SK-N-SH (cell line): ENCODE measurements around the gene RAB6A. TPM values are rescaled to one million over a fixed set of nuclear protein-coding genes. Genes with fewer than 3 reads are reported as not detected.
A peak's percentile ranks its signal among the peaks of the same experiment; 100 is the strongest.
"Not testable (repeated sequence)": the region's sequence is repeated elsewhere in the genome, so short reads cannot be mapped to it uniquely, and the experiment has no call there.

Experiments used
- CTCF ChIA-PET: fragments of 300-600, 350-600 bp; formaldehyde crosslinking; extraction: SDS; loops from one replicate; lab custom pipeline; 2021; lab: Yijun Ruan, JAX
- POLR2A ChIA-PET: fragments of 350-600 bp; sonication (Branson Sonifier 250); formaldehyde crosslinking; extraction: SDS; loops from one replicate; lab custom pipeline; 2020; ENCODE audit warnings: antibody characterized with exemption, inconsistent platforms; lab: Yijun Ruan, JAX
- DNase-seq: peaks from one replicate; pipeline ENCODE4 v3.0.0; 2012
- H2AFZ ChIP-seq: fragments of 200-600 bp; sonication (generic); 2 replicates; pipeline ENCODE4 v1.8.1; 2016; ENCODE audit warnings: antibody characterized with exemption, mild to moderate bottlenecking, low read depth
- H3F3A ChIP-seq: fragments of 200-600 bp; sonication (generic); replicated peaks from 2 replicates; pipeline ENCODE3; 2016; ENCODE audit warnings: antibody characterized with exemption, mild to moderate bottlenecking; ENCODE audit not compliant: insufficient read depth
- H3K27ac ChIP-seq, 2 experiments: fragments of 200-500 bp in 1 of 2; fragments of 200-600 bp in 1 of 2; sonication (Bioruptor generic) in 1 of 2; sonication (generic), shearing (Covaris generic) in 1 of 2; 2 replicates each; pipeline versions ENCODE4 v1.5.1 to v1.6.1; 2014 to 2016; ENCODE audit warnings: low read depth in 2 of 2, inconsistent platforms in 1 of 2, low read length in 1 of 2, mild to moderate bottlenecking in 1 of 2, mixed read lengths in 1 of 2
- H3K27me3 ChIP-seq: fragments of 200-600 bp; sonication (generic), shearing (Covaris generic); 2 replicates; pipeline ENCODE4 v1.6.1; 2016; ENCODE audit warnings: mixed run types; ENCODE audit not compliant: insufficient read depth
- H3K36me3 ChIP-seq, 2 experiments: fragments of 200-500 bp in 1 of 2; fragments of 200-600 bp in 1 of 2; sonication (Bioruptor generic) in 1 of 2; sonication (generic) in 1 of 2; replicated peaks in 1 of 2; 2 replicates each; pipeline versions ENCODE3 to v1.5.1; 2014 to 2016; ENCODE audit warnings: low read length in 1 of 2, mild to moderate bottlenecking in 1 of 2; ENCODE audit not compliant: insufficient read depth in 2 of 2, control insufficient read depth in 1 of 2
- H3K4me1 ChIP-seq, 2 experiments: fragments of 200-500 bp in 1 of 2; fragments of 200-600 bp in 1 of 2; sonication (Bioruptor generic) in 1 of 2; sonication (generic), shearing (Covaris generic) in 1 of 2; 2 replicates each; pipeline versions ENCODE4 v1.5.1 to v1.6.1; 2014 to 2016; ENCODE audit warnings: low read depth in 1 of 2, low read length in 1 of 2, mixed run types in 1 of 2; ENCODE audit not compliant: insufficient read depth in 2 of 2, control insufficient read depth in 1 of 2
- H3K4me2 ChIP-seq: fragments of 200-600 bp; sonication (generic), shearing (Covaris generic); 2 replicates; pipeline ENCODE4 v1.6.1; 2017; ENCODE audit warnings: mixed run types
- H3K4me3 ChIP-seq, 2 experiments: fragments of 200-500 bp in 1 of 2; fragments of 200-600 bp in 1 of 2; sonication (Bioruptor generic) in 1 of 2; sonication (generic), shearing (Covaris generic) in 1 of 2; 2 replicates each; pipeline versions ENCODE4 v1.5.1 to v1.8.1; 2014 to 2016; ENCODE audit warnings: low read depth in 2 of 2, inconsistent platforms in 1 of 2, low read length in 1 of 2, mild to moderate bottlenecking in 1 of 2, mixed read lengths in 1 of 2, moderate library complexity in 1 of 2
- H3K79me2 ChIP-seq: fragments of 200-600 bp; sonication (generic); 2 replicates; pipeline ENCODE4 v1.8.1; 2017; ENCODE audit warnings: mild to moderate bottlenecking; ENCODE audit not compliant: insufficient read depth
- H3K9ac ChIP-seq: fragments of 200-600 bp; sonication (generic); 2 replicates; pipeline ENCODE4 v1.6.1; 2017; ENCODE audit warnings: mixed run types
- H3K9me2 ChIP-seq: fragments of 200-600 bp; sonication (generic); 2 replicates; pipeline ENCODE4 v1.6.1; 2017; ENCODE audit warnings: mixed run types
- H3K9me3 ChIP-seq: fragments of 200-600 bp; sonication (generic); 2 replicates; pipeline ENCODE4 v1.6.1; 2017; ENCODE audit warnings: mixed run types, mild to moderate bottlenecking, moderate library complexity
- H4K20me1 ChIP-seq: fragments of 200-600 bp; sonication (generic); 2 replicates; pipeline ENCODE4 v1.6.1; 2017; ENCODE audit warnings: mild to moderate bottlenecking, mixed run types; ENCODE audit not compliant: insufficient read depth
- CHD2 ChIP-seq: fragments of 150-350 bp; IDR thresholded peaks from 2 replicates; pipeline ENCODE4 v1.6.1; 2018; ENCODE audit warnings: low read length; ENCODE audit not compliant: partially characterized antibody
- ELF1 ChIP-seq: IDR thresholded peaks from 2 replicates; pipeline ENCODE4 v1.4.0; 2012
- EP300 ChIP-seq, 2 experiments: IDR thresholded peaks; 2 replicates each; pipeline versions ENCODE4 v1.4.0 to v1.6.1; 2012; ENCODE audit warnings: borderline replicate concordance in 1 of 2, low read depth in 1 of 2, low read length in 1 of 2
- EZH2phosphoT487 ChIP-seq: fragments of 200-600 bp; sonication (generic); IDR thresholded peaks from 2 replicates; pipeline ENCODE4 v1.6.1; 2017; ENCODE audit warnings: low read depth, mixed run types, mild to moderate bottlenecking, antibody characterized with exemption, moderate library complexity, borderline replicate concordance
- FOSL2 ChIP-seq: IDR thresholded peaks from 2 replicates; pipeline ENCODE4 v1.4.0; 2012; ENCODE audit warnings: low read depth, mild to moderate bottlenecking, moderate library complexity, borderline replicate concordance
- GABPA ChIP-seq: IDR thresholded peaks from 2 replicates; pipeline ENCODE4 v1.4.0; 2012; ENCODE audit warnings: low read depth, mild to moderate bottlenecking
- NFIC ChIP-seq: IDR thresholded peaks from 2 replicates; pipeline ENCODE4 v1.4.0; 2012; ENCODE audit warnings: borderline replicate concordance
- NRF1 ChIP-seq: IDR thresholded peaks from 2 replicates; pipeline ENCODE4 v1.6.1; 2012; ENCODE audit warnings: low read depth, mild to moderate bottlenecking, low read length
- RXRA ChIP-seq: IDR thresholded peaks from 2 replicates; pipeline ENCODE4 v1.4.0; 2012; ENCODE audit warnings: low read depth, mild to moderate bottlenecking, borderline replicate concordance
- SIN3A ChIP-seq: IDR thresholded peaks from 2 replicates; pipeline ENCODE4 v1.6.1; 2012; ENCODE audit warnings: low read depth, mild to moderate bottlenecking, low read length, moderate library complexity, borderline replicate concordance
- SMC3 ChIP-seq: IDR thresholded peaks from 2 replicates; pipeline ENCODE4 v1.6.1; 2012; ENCODE audit warnings: low read depth, low read length, improper control_type of control experiment
- TCF12 ChIP-seq: IDR thresholded peaks from 2 replicates; pipeline ENCODE4 v1.4.0; 2012
- WGBS: methylation state at CpG from one replicate; pipeline ENCODE4 v1.1.6; 2017; ENCODE audit warnings: low lambda C conversion rate; 5-methylcytosine and 5-hydroxymethylcytosine counted together
- polyA plus RNA-seq, 3 experiments: library from polyadenylated mRNA; depleted of rRNA; stranded (reverse); fragments of >200 nt; gene quantifications; 2 replicates each; pipeline ENCODE4 v1.2.3, GENCODE V29; 2012
- TF ChIP-seq, protein P1 (sequence below): IDR thresholded peaks from 2 replicates; pipeline ENCODE4 v1.6.1; 2012; ENCODE audit warnings: mild to moderate bottlenecking, low read depth, low read length, moderate library complexity
- TF ChIP-seq, protein P2 (sequence below): IDR thresholded peaks from 2 replicates; pipeline ENCODE4; 2012
- TF ChIP-seq, protein P3 (sequence below): fragments of 150-350 bp; IDR thresholded peaks from 2 replicates; pipeline ENCODE4 v1.6.1; 2017; ENCODE audit warnings: antibody characterized with exemption, low read length, low read depth, borderline replicate concordance
- TF ChIP-seq, protein P4 (sequence below): IDR thresholded peaks from 2 replicates; pipeline ENCODE4 v1.4.0; 2012; ENCODE audit warnings: low read depth, borderline replicate concordance

Gene RAB6A
- polyA plus RNA-seq, 1 of the 3 experiments (the other 2 are of a cell fraction): 39.1 TPM

DNA sequence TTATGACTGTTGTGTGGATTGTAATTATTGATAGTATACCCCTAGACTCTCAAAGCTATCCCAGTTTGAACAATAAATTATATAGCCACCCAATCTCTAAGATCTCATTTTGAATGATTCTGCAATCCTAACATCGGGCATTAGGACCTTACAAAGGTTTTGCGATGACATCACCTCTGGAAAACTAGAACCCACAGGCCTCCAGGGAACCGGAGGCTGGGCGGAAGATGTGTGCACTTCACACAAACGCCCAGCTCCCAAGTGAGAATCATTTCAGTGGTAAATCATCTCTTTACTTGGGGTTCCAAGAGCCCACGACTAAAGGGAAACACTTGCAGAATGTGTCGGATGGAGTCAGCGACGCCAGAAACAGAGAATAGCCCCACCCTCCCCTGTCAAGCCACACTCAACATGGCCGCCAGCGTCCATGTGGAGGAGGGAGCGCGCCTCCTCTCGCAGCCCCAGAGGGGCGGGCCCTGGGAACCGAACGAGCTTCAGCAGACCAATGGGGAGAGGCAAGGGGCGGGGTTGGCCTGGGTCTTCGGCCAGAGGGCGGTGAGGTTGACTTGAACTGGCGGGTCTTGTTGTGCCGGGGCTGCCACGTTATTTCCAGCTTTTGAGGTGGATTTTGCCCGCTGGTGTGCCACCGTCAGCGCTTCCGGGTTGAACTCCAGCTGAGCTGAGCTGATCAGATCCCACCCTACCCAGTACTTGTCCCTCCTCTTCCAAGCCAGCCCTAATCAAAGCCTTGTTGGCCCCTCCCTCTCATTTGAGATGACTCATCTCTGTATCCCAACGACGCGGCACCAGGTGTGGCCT is 18.4 kb upstream of the RAB6A start (continued):
- TF ChIP-seq, protein P1, sequence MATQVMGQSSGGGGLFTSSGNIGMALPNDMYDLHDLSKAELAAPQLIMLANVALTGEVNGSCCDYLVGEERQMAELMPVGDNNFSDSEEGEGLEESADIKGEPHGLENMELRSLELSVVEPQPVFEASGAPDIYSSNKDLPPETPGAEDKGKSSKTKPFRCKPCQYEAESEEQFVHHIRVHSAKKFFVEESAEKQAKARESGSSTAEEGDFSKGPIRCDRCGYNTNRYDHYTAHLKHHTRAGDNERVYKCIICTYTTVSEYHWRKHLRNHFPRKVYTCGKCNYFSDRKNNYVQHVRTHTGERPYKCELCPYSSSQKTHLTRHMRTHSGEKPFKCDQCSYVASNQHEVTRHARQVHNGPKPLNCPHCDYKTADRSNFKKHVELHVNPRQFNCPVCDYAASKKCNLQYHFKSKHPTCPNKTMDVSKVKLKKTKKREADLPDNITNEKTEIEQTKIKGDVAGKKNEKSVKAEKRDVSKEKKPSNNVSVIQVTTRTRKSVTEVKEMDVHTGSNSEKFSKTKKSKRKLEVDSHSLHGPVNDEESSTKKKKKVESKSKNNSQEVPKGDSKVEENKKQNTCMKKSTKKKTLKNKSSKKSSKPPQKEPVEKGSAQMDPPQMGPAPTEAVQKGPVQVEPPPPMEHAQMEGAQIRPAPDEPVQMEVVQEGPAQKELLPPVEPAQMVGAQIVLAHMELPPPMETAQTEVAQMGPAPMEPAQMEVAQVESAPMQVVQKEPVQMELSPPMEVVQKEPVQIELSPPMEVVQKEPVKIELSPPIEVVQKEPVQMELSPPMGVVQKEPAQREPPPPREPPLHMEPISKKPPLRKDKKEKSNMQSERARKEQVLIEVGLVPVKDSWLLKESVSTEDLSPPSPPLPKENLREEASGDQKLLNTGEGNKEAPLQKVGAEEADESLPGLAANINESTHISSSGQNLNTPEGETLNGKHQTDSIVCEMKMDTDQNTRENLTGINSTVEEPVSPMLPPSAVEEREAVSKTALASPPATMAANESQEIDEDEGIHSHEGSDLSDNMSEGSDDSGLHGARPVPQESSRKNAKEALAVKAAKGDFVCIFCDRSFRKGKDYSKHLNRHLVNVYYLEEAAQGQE: no peak
- TF ChIP-seq SMC3 (no peak), NFIC (no peak), CHD2 (peak; percentile 88), EZH2phosphoT487 (no peak), SIN3A (peak; percentile 95)
- TF ChIP-seq, protein P2, sequence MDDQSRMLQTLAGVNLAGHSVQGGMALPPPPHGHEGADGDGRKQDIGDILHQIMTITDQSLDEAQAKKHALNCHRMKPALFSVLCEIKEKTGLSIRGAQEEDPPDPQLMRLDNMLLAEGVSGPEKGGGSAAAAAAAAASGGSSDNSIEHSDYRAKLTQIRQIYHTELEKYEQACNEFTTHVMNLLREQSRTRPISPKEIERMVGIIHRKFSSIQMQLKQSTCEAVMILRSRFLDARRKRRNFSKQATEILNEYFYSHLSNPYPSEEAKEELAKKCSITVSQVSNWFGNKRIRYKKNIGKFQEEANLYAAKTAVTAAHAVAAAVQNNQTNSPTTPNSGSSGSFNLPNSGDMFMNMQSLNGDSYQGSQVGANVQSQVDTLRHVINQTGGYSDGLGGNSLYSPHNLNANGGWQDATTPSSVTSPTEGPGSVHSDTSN: peak; percentile 69

DNA sequence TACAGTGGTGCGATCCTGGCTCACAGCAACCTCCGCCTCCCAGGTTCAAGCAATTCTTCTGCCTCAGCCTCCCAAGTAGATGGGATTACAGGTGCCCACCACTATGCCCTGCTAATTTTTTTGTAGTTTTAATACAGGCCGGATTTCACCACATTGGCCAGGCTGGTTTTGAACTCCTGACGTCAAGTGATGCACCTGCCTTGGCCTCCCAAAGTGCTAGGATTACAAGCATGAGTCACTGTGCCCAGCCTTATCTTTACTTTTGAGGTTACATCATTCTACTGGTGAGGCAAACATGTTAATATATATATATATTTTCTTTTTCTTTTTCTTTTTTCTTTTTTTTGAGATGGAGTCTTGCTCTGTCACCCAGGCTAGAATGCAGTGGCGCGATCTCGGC is 9.9 kb upstream of the RAB6A start:
- H4K20me1 ChIP-seq, H3K9me2 ChIP-seq, H3K27me3 ChIP-seq, H3K4me2 ChIP-seq, H3K9me3 ChIP-seq, H3K9ac ChIP-seq, H3K79me2 ChIP-seq, H3K36me3 ChIP-seq, H2AFZ ChIP-seq, H3K27ac ChIP-seq, H3K4me1 ChIP-seq, POLR2A ChIA-PET, DNase-seq, H3F3A ChIP-seq, H3K4me3 ChIP-seq, CTCF ChIA-PET: not testable (repeated sequence)
- 96% methylated on average over 7 of the region's 7 CpGs for WGBS

DNA sequence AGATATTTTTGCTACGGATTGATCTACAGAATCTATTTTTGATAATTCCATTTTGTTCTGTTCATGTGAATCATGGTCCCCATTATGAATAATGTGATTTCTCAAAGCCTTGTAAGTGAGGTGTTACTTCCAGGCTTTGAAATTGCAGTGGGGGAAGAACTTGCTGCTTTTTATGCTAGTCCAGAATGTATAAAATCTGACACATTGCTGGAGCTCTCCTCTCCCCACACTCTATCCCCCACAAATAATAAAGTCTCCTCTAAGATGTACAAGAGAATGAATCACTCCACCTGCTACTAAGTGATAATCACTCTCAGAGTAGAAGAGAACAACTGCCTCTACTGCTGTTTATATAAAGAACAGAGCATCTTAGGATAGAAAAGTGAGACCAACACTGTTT is 5.9 kb upstream of the RAB6A start:
- Histone ChIP-seq H3K4me3 (no peak overlapping the region), H3K9me2 (no peaks in the 10 kb centered on the region), H2AFZ (no peak overlapping the region), H3K36me3 (no peaks in the 10 kb centered on the region), H3F3A (peaks cover 4% of the 10 kb centered on the region), H3K9me3 (no peaks in the 10 kb centered on the region), H3K27me3 (no peaks in the 10 kb centered on the region), H3K4me1 (no peaks in the 10 kb centered on the region; a peak in 1 of 4 replicates), H4K20me1 (no peaks in the 10 kb centered on the region), H3K4me2 (no peak overlapping the region), H3K27ac (no peak overlapping the region), H3K9ac (no peak overlapping the region), H3K79me2 (no peaks in the 10 kb centered on the region)
- TF ChIP-seq, protein P3, sequence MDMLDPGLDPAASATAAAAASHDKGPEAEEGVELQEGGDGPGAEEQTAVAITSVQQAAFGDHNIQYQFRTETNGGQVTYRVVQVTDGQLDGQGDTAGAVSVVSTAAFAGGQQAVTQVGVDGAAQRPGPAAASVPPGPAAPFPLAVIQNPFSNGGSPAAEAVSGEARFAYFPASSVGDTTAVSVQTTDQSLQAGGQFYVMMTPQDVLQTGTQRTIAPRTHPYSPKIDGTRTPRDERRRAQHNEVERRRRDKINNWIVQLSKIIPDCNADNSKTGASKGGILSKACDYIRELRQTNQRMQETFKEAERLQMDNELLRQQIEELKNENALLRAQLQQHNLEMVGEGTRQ: no peak
- no peak for TF ChIP-seq NRF1
- TF ChIP-seq GABPA: no peak
- no peak for TF ChIP-seq RXRA
- TF ChIP-seq, protein P4, sequence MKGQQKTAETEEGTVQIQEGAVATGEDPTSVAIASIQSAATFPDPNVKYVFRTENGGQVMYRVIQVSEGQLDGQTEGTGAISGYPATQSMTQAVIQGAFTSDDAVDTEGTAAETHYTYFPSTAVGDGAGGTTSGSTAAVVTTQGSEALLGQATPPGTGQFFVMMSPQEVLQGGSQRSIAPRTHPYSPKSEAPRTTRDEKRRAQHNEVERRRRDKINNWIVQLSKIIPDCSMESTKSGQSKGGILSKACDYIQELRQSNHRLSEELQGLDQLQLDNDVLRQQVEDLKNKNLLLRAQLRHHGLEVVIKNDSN: no peak
- no peak for TF ChIP-seq ELF1
- TF ChIP-seq NFIC: no peak
- no peak for TF ChIP-seq EP300 (IDR thresholded peaks at IDR 0.05; ENCODE audit: borderline replicate concordance in 1 of 2, low read depth in 1 of 2, low read length in 1 of 2)
- no peak for TF ChIP-seq FOSL2
- TF ChIP-seq TCF12: no peak
- WGBS: 77% methylated on average over 1 of the region's 1 CpG
- POLR2A ChIA-PET: no interaction called here
- no peak for DNase-seq
- CTCF ChIA-PET: interaction anchor here (0.9 to 1.8 kb wide), 3 partner anchors 9 to 87 kb away, joined by 3 to 9 read pairs (median 3); no protein-coding TSS in a partner anchor
